H1 (cell line): ENCODE data around the gene ATP9B. TPM values are rescaled to one million over a fixed set of nuclear protein-coding genes. Genes with fewer than 3 reads are reported as not detected.

Experiments used
- CTCF ChIA-PET: fragments of 300-600 bp; sonication (Branson Sonifier 250); formaldehyde crosslinking; loops from one replicate; lab custom pipeline; 2021; ENCODE audit not compliant: partially characterized antibody; lab: Charles Lee
- POLR2A ChIA-PET: fragments of 300-600 bp; sonication (Branson Sonifier 250); formaldehyde crosslinking; loops from one replicate; lab custom pipeline; 2021; ENCODE audit warnings: inconsistent platforms; ENCODE audit not compliant: partially characterized antibody; lab: Charles Lee
- DNase-seq, 2 experiments: peaks; one replicate each; pipeline versions ENCODE4 v3.0.0 to v3.0.0-alpha.2; 2010 to 2022; ENCODE audit warnings: low spot score in 2 of 2, low read depth in 1 of 2, mixed read lengths in 1 of 2
- FAIRE-seq: peaks from 2 replicates; lab custom pipeline; 2011; peaks lifted over from hg19 to GRCh38; lab: Jason Lieb, UNC
- H2AFZ ChIP-seq: 2 replicates; pipeline ENCODE4 v1.8.1; 2012; ENCODE audit warnings: low read length, inconsistent platforms
- H2AK5ac ChIP-seq: 2 replicates; pipeline ENCODE4 v1.6.1; 2013; ENCODE audit warnings: low read depth, low read length
- H2BK120ac ChIP-seq: replicated peaks from 2 replicates; pipeline ENCODE3; 2013; ENCODE audit warnings: low read depth, low read length, inconsistent platforms
- H2BK12ac ChIP-seq: 2 replicates; pipeline ENCODE4 v1.6.1; 2013; ENCODE audit warnings: low read depth, low read length
- H2BK15ac ChIP-seq: 2 replicates; pipeline ENCODE4 v1.6.1; 2013; ENCODE audit warnings: low read length
- H2BK20ac ChIP-seq: 2 replicates; pipeline ENCODE4 v1.6.1; 2013; ENCODE audit warnings: low read length
- H2BK5ac ChIP-seq: 2 replicates; pipeline ENCODE4 v1.6.1; 2013; ENCODE audit warnings: low read depth, low read length
- H3K14ac ChIP-seq: 2 replicates; pipeline ENCODE4 v1.6.1; 2013; ENCODE audit warnings: inconsistent platforms; ENCODE audit not compliant: insufficient read length
- H3K18ac ChIP-seq: 2 replicates; pipeline ENCODE4 v1.6.1; 2013; ENCODE audit warnings: low read length; ENCODE audit errors: extremely low read depth
- H3K23ac ChIP-seq: 2 replicates; pipeline ENCODE4 v1.6.1; 2013; ENCODE audit warnings: inconsistent platforms; ENCODE audit not compliant: insufficient read length
- H3K23me2 ChIP-seq: 2 replicates; pipeline ENCODE4 v1.6.1; 2013; ENCODE audit warnings: low read depth, low read length
- H3K27ac ChIP-seq: 2 replicates; pipeline ENCODE4 v1.6.1; 2011; ENCODE audit warnings: low read depth, low read length, inconsistent platforms
- H3K27me3 ChIP-seq, 4 experiments: replicated peaks in 1 of 4; 1 replicate in 1 of 4; 2 replicates in 3 of 4; pipeline versions ENCODE4 v1.6.1 to v1.8.1; 2011 to 2013; ENCODE audit warnings: low read length in 3 of 4, mild to moderate bottlenecking in 3 of 4, inconsistent platforms in 2 of 4, mixed read lengths in 2 of 4, moderate library complexity in 1 of 4; ENCODE audit not compliant: control insufficient read depth in 3 of 4, insufficient read depth in 3 of 4; ENCODE audit errors: extremely low read depth in 1 of 4
- H3K36me3 ChIP-seq, 4 experiments: 2 replicates each; pipeline versions ENCODE4 v1.6.1 to v1.8.1; 2011 to 2013; ENCODE audit warnings: mild to moderate bottlenecking in 4 of 4, low read length in 3 of 4, moderate library complexity in 2 of 4, control low read depth in 1 of 4, inconsistent platforms in 1 of 4; ENCODE audit not compliant: insufficient read depth in 4 of 4, control insufficient read depth in 2 of 4
- H3K4ac ChIP-seq: replicated peaks from 2 replicates; pipeline ENCODE3; 2013; ENCODE audit warnings: low read length, low read depth, mixed read lengths, inconsistent platforms; ENCODE audit not compliant: insufficient read length
- H3K4me1 ChIP-seq, 4 experiments: replicated peaks in 1 of 4; 1 replicate in 1 of 4; 2 replicates in 3 of 4; pipeline versions ENCODE4 v1.6.1 to v1.8.1; 2011 to 2013; ENCODE audit warnings: low read length in 3 of 4, inconsistent platforms in 2 of 4, mixed read lengths in 1 of 4; ENCODE audit not compliant: insufficient read depth in 4 of 4, control insufficient read depth in 3 of 4
- H3K4me2 ChIP-seq, 2 experiments: 2 replicates each; pipeline versions ENCODE4 v1.6.1 to v1.8.1; 2011 to 2013; ENCODE audit warnings: low read depth in 2 of 2, low read length in 2 of 2, control low read depth in 1 of 2, inconsistent platforms in 1 of 2, mild to moderate bottlenecking in 1 of 2; ENCODE audit not compliant: insufficient read depth in 1 of 2
- H3K4me3 ChIP-seq, 4 experiments: fragments of 200-600, 300-600 bp in 1 of 4; sonication (generic), shearing (Covaris generic), sonication (Bioruptor Twin) in 1 of 4; 2 replicates each; pipeline versions ENCODE4 v1.5.1 to v1.8.1; 2011 to 2016; ENCODE audit warnings: low read length in 4 of 4, low read depth in 3 of 4, control low read depth in 2 of 4, inconsistent platforms in 2 of 4, mild to moderate bottlenecking in 2 of 4, mixed read lengths in 1 of 4, moderate library complexity in 1 of 4; ENCODE audit not compliant: insufficient read depth in 2 of 4; ENCODE audit errors: extremely low read depth in 1 of 4
- H3K56ac ChIP-seq: replicated peaks from 2 replicates; pipeline ENCODE3; 2013; ENCODE audit warnings: low read depth, mild to moderate bottlenecking, mixed read lengths, low read length, inconsistent platforms; ENCODE audit not compliant: insufficient read length
- H3K79me1 ChIP-seq: 2 replicates; pipeline ENCODE4 v1.6.1; 2013; ENCODE audit warnings: low read depth, low read length, control low read depth
- H3K79me2 ChIP-seq, 2 experiments: 2 replicates each; pipeline versions ENCODE4 v1.6.1 to v1.8.1; 2012 to 2013; ENCODE audit warnings: low read length in 2 of 2, mild to moderate bottlenecking in 2 of 2, inconsistent platforms in 1 of 2; ENCODE audit not compliant: insufficient read depth in 2 of 2, control insufficient read depth in 1 of 2
- H3K9ac ChIP-seq, 4 experiments: replicated peaks in 1 of 4; 1 replicate in 1 of 4; 2 replicates in 3 of 4; pipeline versions ENCODE4 v1.6.1 to v1.8.1; 2011 to 2013; ENCODE audit warnings: low read depth in 3 of 4, low read length in 3 of 4, control low read depth in 2 of 4, mild to moderate bottlenecking in 2 of 4, moderate library complexity in 2 of 4, inconsistent platforms in 1 of 4; ENCODE audit errors: extremely low read depth in 1 of 4
- H3K9me3 ChIP-seq, 2 experiments: 2 replicates each; pipeline versions ENCODE4 v1.6.1 to v1.8.1; 2012 to 2013; ENCODE audit warnings: mild to moderate bottlenecking in 2 of 2, moderate library complexity in 2 of 2, control low read depth in 1 of 2, inconsistent platforms in 1 of 2, low read depth in 1 of 2, low read length in 1 of 2, mixed read lengths in 1 of 2; ENCODE audit not compliant: insufficient read depth in 2 of 2
- H4K20me1 ChIP-seq, 2 experiments: replicated peaks in 1 of 2; 2 replicates each; pipeline versions ENCODE3 to v1.8.1; 2011 to 2013; ENCODE audit warnings: inconsistent platforms in 2 of 2, low read length in 2 of 2, mild to moderate bottlenecking in 1 of 2; ENCODE audit not compliant: insufficient read depth in 2 of 2, control insufficient read depth in 1 of 2
- H4K5ac ChIP-seq: 2 replicates; pipeline ENCODE4 v1.6.1; 2013; ENCODE audit warnings: low read length, low read depth, mixed read lengths, inconsistent platforms; ENCODE audit not compliant: insufficient read length
- H4K8ac ChIP-seq: 2 replicates; pipeline ENCODE4 v1.8.0; 2013; ENCODE audit warnings: mild to moderate bottlenecking, moderate library complexity, low read length, inconsistent platforms; ENCODE audit not compliant: insufficient read depth; ENCODE audit errors: extremely low read depth
- H4K91ac ChIP-seq: replicated peaks from 2 replicates; pipeline ENCODE3; 2013; ENCODE audit warnings: low read length, mixed read lengths, inconsistent platforms; ENCODE audit not compliant: insufficient read length
- CBX5 ChIP-seq: fragments of 300-800, 300-1000 bp; sonication (generic); IDR thresholded peaks from 2 replicates; pipeline ENCODE4 v1.7.1; 2016; ENCODE audit warnings: antibody characterized with exemption, low read length, low read depth
- CBX8 ChIP-seq: fragments of 300-800, 300-1000 bp; sonication (generic); IDR thresholded peaks from 2 replicates; pipeline ENCODE4 v1.7.1; 2016; ENCODE audit warnings: low read depth, low read length, borderline replicate concordance
- EGR1 ChIP-seq: IDR thresholded peaks from 2 replicates; pipeline ENCODE4 v1.6.1; 2011; ENCODE audit warnings: low read depth, low read length, borderline replicate concordance
- EP300 ChIP-seq, 2 experiments: IDR thresholded peaks; 1 replicate in 1 of 2; 2 replicates in 1 of 2; pipeline ENCODE4 v1.6.1; 2011 to 2012; ENCODE audit warnings: low read depth in 2 of 2, low read length in 2 of 2, mild to moderate bottlenecking in 2 of 2, borderline replicate concordance in 1 of 2, inconsistent platforms in 1 of 2, moderate library complexity in 1 of 2
- GABPA ChIP-seq: IDR thresholded peaks from 2 replicates; pipeline ENCODE4 v1.6.1; 2011; ENCODE audit warnings: mild to moderate bottlenecking, low read length, moderate library complexity, borderline replicate concordance; ENCODE audit not compliant: insufficient read depth
- HDAC2 ChIP-seq, 2 experiments: fragments of 300-600 bp in 1 of 2; sonication (generic) in 1 of 2; IDR thresholded peaks; 2 replicates each; pipeline ENCODE4 v1.6.1; 2011 to 2012; ENCODE audit warnings: low read depth in 2 of 2, low read length in 2 of 2, mild to moderate bottlenecking in 2 of 2, moderate library complexity in 2 of 2, borderline replicate concordance in 1 of 2, inconsistent platforms in 1 of 2
- KDM1A ChIP-seq: fragments of 200-600, 300-600 bp; sonication (generic); IDR thresholded peaks from 2 replicates; pipeline ENCODE4 v1.7.1; 2016; ENCODE audit warnings: mild to moderate bottlenecking, low read length, borderline replicate concordance
- RFX5 ChIP-seq: IDR thresholded peaks from 2 replicates; pipeline ENCODE4 v1.6.1; 2011; ENCODE audit warnings: low read depth, low read length, improper control_type of control experiment, borderline replicate concordance
- RNF2 ChIP-seq: fragments of 200-900, 300-1000 bp; sonication (generic); IDR thresholded peaks from 2 replicates; pipeline ENCODE4 v1.7.1; 2016; ENCODE audit warnings: borderline replicate concordance, low read depth, mild to moderate bottlenecking, antibody characterized with exemption, low read length; ENCODE audit not compliant: poor library complexity, severe bottlenecking; ENCODE audit errors: missing control alignments
- RXRA ChIP-seq: IDR thresholded peaks from 2 replicates; pipeline ENCODE4 v1.6.1; 2011; ENCODE audit warnings: low read depth, mild to moderate bottlenecking, low read length, moderate library complexity; ENCODE audit not compliant: insufficient read depth
- SAP30 ChIP-seq: fragments of 300-600 bp; sonication (generic); IDR thresholded peaks from 2 replicates; pipeline ENCODE4 v1.7.1; 2012; ENCODE audit warnings: low read length, moderate library complexity, mild to moderate bottlenecking, inconsistent platforms; ENCODE audit not compliant: insufficient read depth, insufficient replicate concordance
- SIRT6 ChIP-seq: IDR thresholded peaks from one replicate; pipeline ENCODE4 v1.7.1; 2012; ENCODE audit warnings: low read length, inconsistent platforms
- SP4 ChIP-seq: IDR thresholded peaks from 2 replicates; pipeline ENCODE4 v1.6.1; 2012; ENCODE audit warnings: low read length, inconsistent platforms
- TAF1 ChIP-seq: IDR thresholded peaks from 2 replicates; pipeline ENCODE4 v1.6.1; 2011; ENCODE audit warnings: mild to moderate bottlenecking, low read depth, low read length
- WGBS, 2 experiments: shearing (Covaris generic) in 1 of 2; methylation state at CpG; one replicate each; pipeline versions ENCODE4 v1.1.6 to v1.1.7; 2013 to 2015; ENCODE audit warnings: low lambda C conversion rate in 2 of 2, mixed read lengths in 2 of 2, inconsistent platforms in 1 of 2, low coverage in 1 of 2, missing lambda C conversion rate in 1 of 2; ENCODE audit not compliant: insufficient replicate concordance in 2 of 2, insufficient coverage in 1 of 2, insufficient read length in 1 of 2; ENCODE audit errors: extremely low coverage in 1 of 2, missing lambda C conversion rate in 1 of 2; 5-methylcytosine and 5-hydroxymethylcytosine counted together
- polyA plus RNA-seq, 7 experiments: library from polyadenylated mRNA; depleted of rRNA in 3 of 7; stranded (reverse) in 5 of 7; unstranded in 2 of 7; fragments of >200 nt in 5 of 7; fragments of 200-250 nt in 2 of 7; gene quantifications; 1 replicate in 5 of 7; 2 replicates in 1 of 7; 4 replicates in 1 of 7; pipeline versions ENCODE4 v1.2.1 to v1.2.3, GENCODE V29; 2011 to 2013; ENCODE audit warnings: missing spikeins in 2 of 7, mixed read lengths in 2 of 7
- total RNA-seq: library from RNA; stranded (reverse); fragmentation: NEBNext Ultra II Directional; extraction: Animal tissue kit (Norgen Biotek cat#: 25700); gene quantifications from 2 replicates; pipeline ENCODE4 v1.2.1, GENCODE V29; 2021

ATP9B gene
- total and polyA plus RNA-seq, 2 of the 8 experiments (the other 6 are each of a cell fraction or from before 2014, with no cell fraction given), result 15.1 to 21.7 TPM

- no peak overlapping the region for H4K91ac ChIP-seq
- peaks cover 0 to 3% of the 10 kb centered on the region in 2 experiments for H4K20me1 ChIP-seq
- WGBS, 2 experiments, result 84% methylated on average over 9 of the region's 9 CpGs; no CpG with 5 or more reads in 1 of the 2 experiments
- H3K79me1 ChIP-seq, result no peaks in the 10 kb centered on the region
- H3K4me2 ChIP-seq, result no peak overlapping the region
- no peak overlapping the region for H2BK120ac ChIP-seq
- no peak overlapping the region for H3K9ac ChIP-seq
- H3K4me3 ChIP-seq, result no peak overlapping the region
- DNase-seq (no peak), FAIRE-seq (no peak)
- no peak overlapping the region for H3K23ac ChIP-seq
- H3K36me3 ChIP-seq, result no peaks in the 10 kb centered on the region; a peak in 2 of 8 replicates
- no peaks in the 10 kb centered on the region; a peak in 1 of 7 replicates for H3K4me1 ChIP-seq
- H4K8ac ChIP-seq, result no peak overlapping the region; the same call in 1 of the 2 replicates
- H3K14ac ChIP-seq, result no peak overlapping the region
- no peak overlapping the region for H4K5ac ChIP-seq
- no peak overlapping the region for H2AK5ac ChIP-seq
- H2BK20ac ChIP-seq, result no peak overlapping the region
- no peak overlapping the region for H3K4ac ChIP-seq
- H3K79me2 ChIP-seq, result no peaks in the 10 kb centered on the region
- H3K27me3 ChIP-seq, result no peaks in the 10 kb centered on the region
- H3K9me3 ChIP-seq, result no peaks in the 10 kb centered on the region
- no peak overlapping the region for H2AFZ ChIP-seq
- ChIA-PET CTCF (no interaction called here), POLR2A (no interaction called here)
- no peak overlapping the region for H3K27ac ChIP-seq
- H3K56ac ChIP-seq, result no peak overlapping the region
- H3K23me2 ChIP-seq, result no peaks in the 10 kb centered on the region; the same call in 1 of the 2 replicates
- no peak overlapping the region for H2BK15ac ChIP-seq
- no peak overlapping the region for H2BK5ac ChIP-seq
- no peak overlapping the region for H2BK12ac ChIP-seq
- no peak overlapping the region for H3K18ac ChIP-seq
- no peak for TF ChIP-seq TAF1
- no peak for TF ChIP-seq RFX5
- TF ChIP-seq RXRA, result no peak
- no peak for TF ChIP-seq GABPA
- TF ChIP-seq RNF2, result no peak
- no peak for TF ChIP-seq EGR1
- TF ChIP-seq HDAC2 (IDR thresholded peaks at IDR 0.05; ENCODE audit: borderline replicate concordance in 1 of 2, low read depth in 2 of 2, low read length in 2 of 2), result no peak
- no peak for TF ChIP-seq CBX5
- no peak for TF ChIP-seq SAP30
- TF ChIP-seq SIRT6, result no peak
- TF ChIP-seq KDM1A, result no peak
- TF ChIP-seq EP300 (IDR thresholded peaks at IDR 0.05; ENCODE audit: borderline replicate concordance in 1 of 2, low read depth in 2 of 2, low read length in 2 of 2), result no peak
- TF ChIP-seq CBX8, result no peak
- no peak for TF ChIP-seq SP4
Measured at GRCh38 chr18:79300413-79300812, 231.2 kb downstream of the ATP9B start.
